IMR-90 (cell line): ENCODE data around the gene PACS1. TPM values are rescaled to one million over a fixed set of nuclear protein-coding genes. Genes with fewer than 3 reads are reported as not detected.

Source experiments
- ATAC-seq: fragments of 200-7000 bp; cut with Tn5 transposase; 2 replicates; pipeline ENCODE4 v1.9.1; 2020; ENCODE audit warnings: low read depth, mild to moderate bottlenecking, moderate library complexity
- BruUV-seq: library from RNA; stranded (reverse); fragments of 400-500 nt; replicated peaks from 2 replicates; lab custom pipeline; 2021; lab: Mats Ljungman, UMichigan
- CTCF ChIA-PET: fragments of 300-600 bp; formaldehyde crosslinking; extraction: SDS; loops from one replicate; lab custom pipeline; 2021; ENCODE audit warnings: antibody characterized with exemption; lab: Yijun Ruan, JAX
- POLR2A ChIA-PET: fragments of 300-600 bp; sonication (Branson Sonifier 250); formaldehyde crosslinking; loops from one replicate; lab custom pipeline; 2022; ENCODE audit warnings: antibody characterized with exemption; ENCODE audit not compliant: unreplicated experiment; lab: Charles Lee
- DNase-seq: peaks from one replicate; pipeline ENCODE4 v3.0.0; 2013
- H2AFZ ChIP-seq: replicated peaks from 2 replicates; pipeline ENCODE3; 2013; ENCODE audit warnings: low read length, mild to moderate bottlenecking; ENCODE audit not compliant: poor library complexity
- H2AK5ac ChIP-seq: 2 replicates; pipeline ENCODE4 v1.6.1; 2013; ENCODE audit warnings: low read depth, low read length, inconsistent platforms
- H2AK9ac ChIP-seq: replicated peaks from 2 replicates; pipeline ENCODE3; 2013; ENCODE audit warnings: mild to moderate bottlenecking, low read depth, low read length, moderate library complexity; ENCODE audit not compliant: poor library complexity
- H2BK120ac ChIP-seq: 2 replicates; pipeline ENCODE4 v1.6.1; 2013; ENCODE audit warnings: low read depth, low read length, inconsistent platforms
- H2BK15ac ChIP-seq: 3 replicates; pipeline ENCODE4 v1.6.1; 2013; ENCODE audit warnings: low read depth, low read length, inconsistent platforms
- H2BK20ac ChIP-seq: 2 replicates; pipeline ENCODE4 v1.6.1; 2013; ENCODE audit warnings: low read depth, mild to moderate bottlenecking, inconsistent platforms, low read length, moderate library complexity
- H2BK5ac ChIP-seq: 2 replicates; pipeline ENCODE4 v1.6.1; 2013; ENCODE audit warnings: mild to moderate bottlenecking, low read depth, low read length, inconsistent platforms; ENCODE audit not compliant: poor library complexity, severe bottlenecking
- H3K14ac ChIP-seq: replicated peaks from 2 replicates; pipeline ENCODE4 v1.6.1; 2013; ENCODE audit warnings: low read depth, low read length, inconsistent platforms
- H3K18ac ChIP-seq: 2 replicates; pipeline ENCODE4 v1.6.1; 2013; ENCODE audit warnings: low read depth, low read length, control low read depth
- H3K23ac ChIP-seq: 2 replicates; pipeline ENCODE4 v1.6.1; 2013; ENCODE audit warnings: low read depth, low read length, inconsistent platforms
- H3K27ac ChIP-seq: 2 replicates; pipeline ENCODE4 v1.5.1; 2013; ENCODE audit warnings: mild to moderate bottlenecking, control low read depth, low read length; ENCODE audit not compliant: insufficient read depth
- H3K27me3 ChIP-seq: 2 replicates; pipeline ENCODE4 v1.6.1; 2013; ENCODE audit warnings: low read length; ENCODE audit not compliant: control insufficient read depth, insufficient read depth
- H3K36me3 ChIP-seq: 2 replicates; pipeline ENCODE4 v1.6.1; 2013; ENCODE audit warnings: low read length, mixed read lengths; ENCODE audit not compliant: control insufficient read depth, insufficient read depth
- H3K4ac ChIP-seq: 2 replicates; pipeline ENCODE4 v1.6.1; 2013; ENCODE audit warnings: low read depth, low read length, inconsistent platforms
- H3K4me1 ChIP-seq: 2 replicates; pipeline ENCODE4 v1.6.1; 2013; ENCODE audit warnings: low read length, mixed read lengths; ENCODE audit not compliant: control insufficient read depth, insufficient read depth
- H3K4me2 ChIP-seq: 2 replicates; pipeline ENCODE4 v1.6.1; 2013; ENCODE audit warnings: low read depth, mild to moderate bottlenecking, control low read depth, low read length, moderate library complexity
- H3K4me3 ChIP-seq: 2 replicates; pipeline ENCODE4 v1.5.1; 2013; ENCODE audit warnings: low read depth, mild to moderate bottlenecking, control low read depth, low read length, moderate library complexity; ENCODE audit not compliant: insufficient read depth
- H3K56ac ChIP-seq: 2 replicates; pipeline ENCODE4 v1.6.1; 2013; ENCODE audit warnings: low read length, inconsistent platforms; ENCODE audit not compliant: insufficient read depth; ENCODE audit errors: extremely low read depth
- H3K79me1 ChIP-seq, 2 experiments: 2 replicates each; pipeline ENCODE4 v1.6.1; 2013; ENCODE audit warnings: low read length in 2 of 2, inconsistent platforms in 1 of 2, low read depth in 1 of 2
- H3K9ac ChIP-seq: 2 replicates; pipeline ENCODE4 v1.6.1; 2013; ENCODE audit warnings: low read depth, low read length, control low read depth
- H3K9me1 ChIP-seq: 2 replicates; pipeline ENCODE4 v1.6.1; 2013; ENCODE audit warnings: low read length, inconsistent platforms; ENCODE audit not compliant: insufficient read depth
- H3K9me3 ChIP-seq: 2 replicates; pipeline ENCODE4 v1.6.1; 2013; ENCODE audit warnings: low read length; ENCODE audit not compliant: control insufficient read depth, insufficient read depth
- H4K20me1 ChIP-seq: 2 replicates; pipeline ENCODE4 v1.6.1; 2013; ENCODE audit warnings: low read length, inconsistent platforms; ENCODE audit not compliant: insufficient read depth
- H4K5ac ChIP-seq: 2 replicates; pipeline ENCODE4 v1.6.1; 2013; ENCODE audit warnings: mild to moderate bottlenecking, low read depth, low read length, control low read depth
- H4K8ac ChIP-seq, 2 experiments: 2 replicates each; pipeline ENCODE4 v1.6.1; 2013; ENCODE audit warnings: low read depth in 2 of 2, low read length in 2 of 2, control low read depth in 1 of 2, inconsistent platforms in 1 of 2
- H4K91ac ChIP-seq: 2 replicates; pipeline ENCODE4 v1.6.1; 2013; ENCODE audit warnings: low read depth, low read length, inconsistent platforms; ENCODE audit not compliant: insufficient read depth
- BHLHE40 ChIP-seq: fragments of 150-350 bp; IDR thresholded peaks from 2 replicates; pipeline ENCODE4 v1.6.1; 2016; ENCODE audit warnings: mild to moderate bottlenecking, low read depth, low read length
- CEBPB ChIP-seq: IDR thresholded peaks from 2 replicates; pipeline ENCODE4 v1.6.1; 2012; ENCODE audit warnings: low read depth, low read length, improper control_type of control experiment
- CHD1 ChIP-seq: IDR thresholded peaks from 2 replicates; pipeline ENCODE4 v1.6.1; 2012; ENCODE audit warnings: low read depth, low read length, improper control_type of control experiment
- ELK1 ChIP-seq: fragments of 150-350 bp; IDR thresholded peaks from 2 replicates; pipeline ENCODE4 v1.6.1; 2016; ENCODE audit warnings: low read depth, mild to moderate bottlenecking, low read length, moderate library complexity, borderline replicate concordance
- FOS ChIP-seq: fragments of 150-350 bp; IDR thresholded peaks from 2 replicates; pipeline ENCODE4 v1.6.1; 2016; ENCODE audit warnings: low read depth, low read length
- MAFK ChIP-seq: IDR thresholded peaks from 2 replicates; pipeline ENCODE4 v1.6.1; 2012; ENCODE audit warnings: low read depth, low read length, improper control_type of control experiment
- MAZ ChIP-seq: IDR thresholded peaks from 2 replicates; pipeline ENCODE4 v1.6.1; 2012; ENCODE audit warnings: low read depth, mild to moderate bottlenecking, low read length, improper control_type of control experiment, moderate library complexity, borderline replicate concordance
- MXI1 ChIP-seq: IDR thresholded peaks from 2 replicates; pipeline ENCODE4 v1.6.1; 2012; ENCODE audit warnings: low read depth, mild to moderate bottlenecking, low read length, moderate library complexity, borderline replicate concordance
- NFE2L2 ChIP-seq: fragments of 150-350 bp; IDR thresholded peaks from 2 replicates; pipeline ENCODE4 v1.6.1; 2016; ENCODE audit warnings: low read depth, mild to moderate bottlenecking, low read length
- POLR2A ChIP-seq: IDR thresholded peaks from 2 replicates; pipeline ENCODE4 v1.6.1; 2012; ENCODE audit warnings: mild to moderate bottlenecking, low read depth, low read length
- RAD21 ChIP-seq: IDR thresholded peaks from 2 replicates; pipeline ENCODE4 v1.6.1; 2012; ENCODE audit warnings: low read length, improper control_type of control experiment
- RCOR1 ChIP-seq: IDR thresholded peaks from 2 replicates; pipeline ENCODE4 v1.6.1; 2012; ENCODE audit warnings: mild to moderate bottlenecking, low read length, improper control_type of control experiment; ENCODE audit not compliant: insufficient replicate concordance
- RFX5 ChIP-seq: IDR thresholded peaks from 2 replicates; pipeline ENCODE4 v1.8.0; 2012; ENCODE audit warnings: low read depth, mild to moderate bottlenecking, low read length, moderate library complexity
- SMC3 ChIP-seq: fragments of 150-350 bp; IDR thresholded peaks from 2 replicates; pipeline ENCODE4 v1.6.1; 2016; ENCODE audit warnings: low read depth, mild to moderate bottlenecking, antibody characterized with exemption, low read length, moderate library complexity
- USF2 ChIP-seq: fragments of 150-350 bp; IDR thresholded peaks from 2 replicates; pipeline ENCODE4 v1.6.1; 2017; ENCODE audit warnings: mild to moderate bottlenecking, antibody characterized with exemption, low read length, low read depth
- WGBS, 2 experiments: methylation state at CpG; one replicate each; pipeline versions ENCODE4 v1.1.5 to v1.1.7; 2013; ENCODE audit warnings: missing lambda C conversion rate in 2 of 2; ENCODE audit not compliant: insufficient read length in 1 of 2; ENCODE audit errors: extremely low coverage in 2 of 2; 5-methylcytosine and 5-hydroxymethylcytosine counted together
- dilution Hi-C: fragments of 300-500 bp; cut with HindIII; formaldehyde crosslinking; loops from one replicate; pipeline ENCODE4 v1.14.3; 2018; ENCODE audit warnings: low sequenced_read_pairs; ENCODE audit not compliant: unreplicated experiment
- in situ Hi-C: fragments of 300-500 bp; cut with MboI; formaldehyde crosslinking; loops from 3 replicates; pipeline ENCODE4 v1.14.3; 2019; ENCODE audit warnings: low sequenced_read_pairs, inconsistent platforms, mixed read lengths
- intact Hi-C: fragments of 100-400 bp; cut with micrococcal nuclease; formaldehyde crosslinking; loops from 2 replicates; pipeline ENCODE4 v1.10.0; 2022
- polyA plus RNA-seq, 3 experiments: library from polyadenylated mRNA; depleted of rRNA; stranded (reverse); fragments of >200 nt; gene quantifications; 2 replicates each; pipeline ENCODE4 v1.2.3, GENCODE V29; 2012; ENCODE audit warnings: low replicate concordance in 1 of 3
- total RNA-seq: library from RNA; depleted of rRNA; stranded (reverse); fragments of >200 nt; gene quantifications from 2 replicates; pipeline ENCODE4 v1.2.3, GENCODE V29; 2012
- TF ChIP-seq, protein P1 (sequence below): conservative IDR thresholded peaks from 2 replicates; pipeline ENCODE4 v1.5.1; 2012; ENCODE audit warnings: mild to moderate bottlenecking, low read depth, low read length, improper control_type of control experiment

PACS1 gene
- total and polyA plus RNA-seq, 2 of the 4 experiments (the other 2 are of a cell fraction), result 7.3 to 32.0 TPM

GRCh38 chr11:66061268-66061667 lies 8.8 kb upstream of the PACS1 start:
- Histone ChIP-seq H2BK20ac (no peak overlapping the region), H2BK5ac (no peak overlapping the region), H2AK9ac (no peak overlapping the region), H3K27ac (no peak overlapping the region), H3K9me3 (no peaks in the 10 kb centered on the region), H2AK5ac (no peak overlapping the region), H3K56ac (no peak overlapping the region), H3K9me1 (no peaks in the 10 kb centered on the region), H2AFZ (no peak overlapping the region), H2BK15ac (no peak overlapping the region), H3K4me3 (no peak overlapping the region), H3K36me3 (peaks cover 68% of the 10 kb centered on the region), H3K4ac (no peak overlapping the region), H3K4me1 (no peaks in the 10 kb centered on the region), H3K18ac (no peak overlapping the region), H4K91ac (no peak overlapping the region), H2BK120ac (no peak overlapping the region), H3K79me1 (peaks cover 43 to 47% of the 10 kb centered on the region in 2 experiments), H4K20me1 (peaks cover 9% of the 10 kb centered on the region), H4K5ac (no peak overlapping the region), H3K23ac (no peak overlapping the region), H4K8ac (no peak overlapping the region), H3K27me3 (no peaks in the 10 kb centered on the region), H3K9ac (no peak overlapping the region), H3K4me2 (no peak overlapping the region), H3K14ac (no peak overlapping the region)
- ChIA-PET POLR2A (no interaction called here), CTCF (no interaction called here)
- ATAC-seq, result no peak
- whole genome bisulfite sequencing, 2 experiments, result 92% methylated on average over 5 of the region's 6 CpGs; no CpG with 5 or more reads in 1 of the 2 experiments
- dilution Hi-C loops (no loop called here), intact Hi-C loops (no loop called here), in situ Hi-C loops (no loop called here)
- DNase-seq, result no peak
- BruUV-seq, result no TSS peak
- TF ChIP-seq CHD1, result no peak
- TF ChIP-seq MAFK, result no peak
- no peak for TF ChIP-seq ELK1
- TF ChIP-seq CEBPB, result no peak
- TF ChIP-seq FOS, result no peak
- TF ChIP-seq RAD21, result no peak
- TF ChIP-seq RCOR1, result no peak
- no peak for TF ChIP-seq USF2
- no peak for TF ChIP-seq MXI1
- no peak for TF ChIP-seq BHLHE40
- no peak for TF ChIP-seq POLR2A
- TF ChIP-seq, protein P1, sequence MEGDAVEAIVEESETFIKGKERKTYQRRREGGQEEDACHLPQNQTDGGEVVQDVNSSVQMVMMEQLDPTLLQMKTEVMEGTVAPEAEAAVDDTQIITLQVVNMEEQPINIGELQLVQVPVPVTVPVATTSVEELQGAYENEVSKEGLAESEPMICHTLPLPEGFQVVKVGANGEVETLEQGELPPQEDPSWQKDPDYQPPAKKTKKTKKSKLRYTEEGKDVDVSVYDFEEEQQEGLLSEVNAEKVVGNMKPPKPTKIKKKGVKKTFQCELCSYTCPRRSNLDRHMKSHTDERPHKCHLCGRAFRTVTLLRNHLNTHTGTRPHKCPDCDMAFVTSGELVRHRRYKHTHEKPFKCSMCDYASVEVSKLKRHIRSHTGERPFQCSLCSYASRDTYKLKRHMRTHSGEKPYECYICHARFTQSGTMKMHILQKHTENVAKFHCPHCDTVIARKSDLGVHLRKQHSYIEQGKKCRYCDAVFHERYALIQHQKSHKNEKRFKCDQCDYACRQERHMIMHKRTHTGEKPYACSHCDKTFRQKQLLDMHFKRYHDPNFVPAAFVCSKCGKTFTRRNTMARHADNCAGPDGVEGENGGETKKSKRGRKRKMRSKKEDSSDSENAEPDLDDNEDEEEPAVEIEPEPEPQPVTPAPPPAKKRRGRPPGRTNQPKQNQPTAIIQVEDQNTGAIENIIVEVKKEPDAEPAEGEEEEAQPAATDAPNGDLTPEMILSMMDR, result no peak
- no peak for TF ChIP-seq SMC3
- no peak for TF ChIP-seq NFE2L2
- no peak for TF ChIP-seq MAZ
- TF ChIP-seq RFX5, result no peak
